ENCODE measurements around the gene IGSF9.
A peak's percentile ranks its signal among the peaks of the same experiment; 100 is the strongest.

The IGSF9 gene, protein sequence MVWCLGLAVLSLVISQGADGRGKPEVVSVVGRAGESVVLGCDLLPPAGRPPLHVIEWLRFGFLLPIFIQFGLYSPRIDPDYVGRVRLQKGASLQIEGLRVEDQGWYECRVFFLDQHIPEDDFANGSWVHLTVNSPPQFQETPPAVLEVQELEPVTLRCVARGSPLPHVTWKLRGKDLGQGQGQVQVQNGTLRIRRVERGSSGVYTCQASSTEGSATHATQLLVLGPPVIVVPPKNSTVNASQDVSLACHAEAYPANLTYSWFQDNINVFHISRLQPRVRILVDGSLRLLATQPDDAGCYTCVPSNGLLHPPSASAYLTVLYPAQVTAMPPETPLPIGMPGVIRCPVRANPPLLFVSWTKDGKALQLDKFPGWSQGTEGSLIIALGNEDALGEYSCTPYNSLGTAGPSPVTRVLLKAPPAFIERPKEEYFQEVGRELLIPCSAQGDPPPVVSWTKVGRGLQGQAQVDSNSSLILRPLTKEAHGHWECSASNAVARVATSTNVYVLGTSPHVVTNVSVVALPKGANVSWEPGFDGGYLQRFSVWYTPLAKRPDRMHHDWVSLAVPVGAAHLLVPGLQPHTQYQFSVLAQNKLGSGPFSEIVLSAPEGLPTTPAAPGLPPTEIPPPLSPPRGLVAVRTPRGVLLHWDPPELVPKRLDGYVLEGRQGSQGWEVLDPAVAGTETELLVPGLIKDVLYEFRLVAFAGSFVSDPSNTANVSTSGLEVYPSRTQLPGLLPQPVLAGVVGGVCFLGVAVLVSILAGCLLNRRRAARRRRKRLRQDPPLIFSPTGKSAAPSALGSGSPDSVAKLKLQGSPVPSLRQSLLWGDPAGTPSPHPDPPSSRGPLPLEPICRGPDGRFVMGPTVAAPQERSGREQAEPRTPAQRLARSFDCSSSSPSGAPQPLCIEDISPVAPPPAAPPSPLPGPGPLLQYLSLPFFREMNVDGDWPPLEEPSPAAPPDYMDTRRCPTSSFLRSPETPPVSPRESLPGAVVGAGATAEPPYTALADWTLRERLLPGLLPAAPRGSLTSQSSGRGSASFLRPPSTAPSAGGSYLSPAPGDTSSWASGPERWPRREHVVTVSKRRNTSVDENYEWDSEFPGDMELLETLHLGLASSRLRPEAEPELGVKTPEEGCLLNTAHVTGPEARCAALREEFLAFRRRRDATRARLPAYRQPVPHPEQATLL

DNA sequence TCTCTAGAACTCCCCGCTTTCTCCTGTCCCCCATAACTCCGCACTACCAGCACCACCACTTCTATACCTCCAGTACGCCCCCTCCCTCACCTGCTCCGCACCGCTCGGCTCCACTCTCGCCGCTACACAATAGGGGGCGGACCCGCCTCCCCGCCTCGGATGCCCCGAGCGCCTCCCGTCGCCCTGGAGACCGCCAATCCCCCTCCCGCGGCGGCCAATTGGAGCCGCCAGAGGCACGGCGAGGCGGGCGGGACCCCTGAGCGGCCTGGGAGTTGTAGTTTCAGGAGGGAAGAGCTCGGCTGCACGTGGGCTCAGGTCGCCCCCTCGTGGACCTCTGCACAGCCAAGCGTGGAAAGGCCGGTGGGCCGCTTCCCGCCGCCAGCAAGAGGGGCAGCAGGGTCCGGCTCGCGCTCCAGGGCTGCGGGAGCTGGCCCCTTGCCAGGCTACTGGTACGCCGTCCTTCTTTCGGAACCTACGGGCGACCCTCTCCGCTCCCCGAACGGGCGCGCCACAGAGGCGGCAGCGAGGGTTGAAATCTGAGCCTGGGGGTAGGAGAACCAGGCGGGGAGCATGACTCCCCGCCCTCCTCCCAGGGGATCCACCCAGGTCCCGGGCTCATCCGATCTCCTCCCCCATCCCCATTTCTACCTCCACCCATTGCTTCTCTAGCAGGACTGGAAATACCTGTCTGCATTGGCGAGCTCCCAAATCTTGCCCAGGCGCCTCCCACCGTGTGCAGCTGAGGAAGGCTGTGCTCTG is at the start of gene IGSF9:
TSS of gene IGSF9 (minus strand) at position 131 of the 759 bp plus-strand sequence. CDS start 2,159 bp downstream, outside the sequence.
- DNase-seq (ENCODE audit: low spot score) = peak; percentile 80

DNA sequence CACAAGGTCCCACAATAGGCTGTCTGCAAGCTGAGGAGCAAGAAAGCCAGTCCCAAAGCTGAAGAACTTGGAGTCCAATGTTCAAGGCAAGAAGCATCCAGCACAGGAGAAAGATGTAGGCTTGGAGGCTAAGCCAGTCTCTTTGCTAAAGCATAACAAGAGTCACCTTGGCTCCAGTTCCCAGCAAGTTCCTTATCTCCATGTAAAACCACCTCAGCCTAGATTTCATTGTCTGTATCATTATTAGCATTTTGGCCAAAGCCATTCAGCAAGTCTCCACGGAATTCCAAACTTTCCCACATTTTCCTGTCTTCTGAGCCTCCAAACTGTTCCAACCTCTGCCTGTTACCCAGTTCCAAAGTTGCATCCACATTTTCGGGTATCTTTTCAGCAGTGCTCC is 49.5 kb upstream of the IGSF9 start:
- DNase-seq (ENCODE audit: low spot score) = no peak

DNA sequence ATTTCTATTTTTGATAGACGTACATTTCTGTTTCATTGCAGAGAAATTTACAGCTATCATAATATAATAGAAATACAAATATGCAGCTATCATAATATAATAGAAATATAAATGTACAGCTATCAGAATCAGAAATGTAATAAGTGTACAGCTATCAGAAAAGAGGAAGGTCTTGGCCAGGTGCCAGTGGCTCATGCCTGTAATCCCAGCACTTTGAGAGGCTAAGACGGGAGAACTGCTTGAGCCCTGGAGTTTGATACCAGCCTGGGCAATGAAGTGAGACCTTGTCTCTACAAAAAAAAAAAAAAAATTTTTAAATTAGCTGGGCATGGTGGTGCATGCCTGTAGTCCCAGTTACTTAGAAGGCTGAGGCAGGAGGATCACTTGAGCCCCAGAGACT is 48.5 kb upstream of the IGSF9 start:
- no peak for DNase-seq (ENCODE audit: low spot score)

DNA sequence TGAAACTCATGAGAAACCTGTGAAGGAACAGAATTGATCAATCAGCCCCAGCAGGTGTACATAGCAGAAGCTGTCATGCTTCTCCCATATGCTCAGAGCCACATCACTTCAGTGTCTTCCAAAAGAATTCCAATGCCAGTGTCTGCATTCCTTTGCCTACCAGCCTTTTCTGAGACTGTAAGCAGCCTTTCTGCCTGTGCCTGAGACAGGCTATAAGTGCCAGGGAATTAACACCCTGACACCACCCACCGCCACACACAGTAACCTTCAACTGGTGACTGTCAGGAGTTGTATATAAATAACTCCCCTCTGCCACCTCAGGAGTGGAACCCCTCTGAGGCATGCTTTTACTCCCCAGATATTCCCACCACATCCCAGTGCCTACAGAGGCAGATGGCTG is 46.7 kb upstream of the IGSF9 start:
- no peak for DNase-seq (ENCODE audit: low spot score)

DNA sequence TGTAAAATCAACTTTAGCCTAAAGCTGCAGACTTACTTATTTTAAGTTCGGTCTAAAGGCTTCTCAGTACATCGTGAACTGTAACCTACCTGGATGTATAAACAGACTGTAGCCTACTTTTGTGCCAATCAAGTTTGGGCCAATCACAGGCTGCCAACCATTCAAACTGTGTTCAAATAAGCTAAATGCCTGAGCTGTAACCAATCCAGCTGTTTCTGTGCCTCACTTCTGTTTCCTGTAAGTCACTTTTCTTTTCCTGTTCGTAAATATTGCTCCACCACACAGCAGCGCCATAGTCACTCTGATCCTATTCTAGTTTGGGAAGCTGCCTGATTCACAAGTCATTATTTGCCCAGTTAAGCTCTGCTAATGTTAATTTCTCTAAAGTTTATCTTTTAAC is 46.1 kb upstream of the IGSF9 start:
- no peak for DNase-seq (ENCODE audit: low spot score)

DNA sequence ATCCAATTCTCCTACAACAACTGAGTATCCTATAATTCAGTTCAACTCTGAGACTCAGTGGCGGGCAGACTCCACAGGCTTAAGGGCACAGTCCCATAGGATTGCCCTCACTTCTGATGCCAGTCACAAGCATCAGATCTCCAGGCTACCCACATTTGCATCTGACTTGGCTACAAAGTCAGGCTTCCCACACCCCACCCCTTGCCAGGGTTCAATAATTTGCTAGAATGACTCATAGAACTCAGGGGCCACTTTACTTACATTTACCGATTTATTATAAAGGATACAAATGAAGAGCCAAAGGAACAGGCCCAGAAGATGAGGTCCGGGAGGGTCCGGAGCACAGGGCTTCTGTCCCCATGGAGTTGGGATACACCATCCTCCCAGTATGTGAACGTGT is 44.6 kb upstream of the IGSF9 start:
- no peak for DNase-seq (ENCODE audit: low spot score)

DNA sequence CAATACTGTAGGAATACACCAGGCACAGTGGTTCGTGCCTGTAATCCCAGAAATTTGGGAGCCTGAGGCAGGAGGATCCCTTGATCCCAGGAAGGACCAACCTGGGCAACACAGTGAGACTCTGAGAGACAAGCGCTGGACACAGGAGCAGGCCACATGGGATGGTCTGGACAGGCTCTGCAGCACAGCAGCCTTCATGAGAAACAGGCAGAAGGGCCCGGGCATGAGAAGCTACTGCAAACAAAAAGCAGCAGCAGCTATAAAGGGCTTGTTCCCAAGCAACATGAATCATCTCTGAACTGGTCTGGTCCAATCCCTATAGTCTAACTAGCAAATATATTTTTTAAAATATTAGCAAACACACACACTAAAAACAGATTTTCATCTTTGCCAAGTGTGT is 44.2 kb upstream of the IGSF9 start:
- no peak for DNase-seq (ENCODE audit: low spot score)

DNA sequence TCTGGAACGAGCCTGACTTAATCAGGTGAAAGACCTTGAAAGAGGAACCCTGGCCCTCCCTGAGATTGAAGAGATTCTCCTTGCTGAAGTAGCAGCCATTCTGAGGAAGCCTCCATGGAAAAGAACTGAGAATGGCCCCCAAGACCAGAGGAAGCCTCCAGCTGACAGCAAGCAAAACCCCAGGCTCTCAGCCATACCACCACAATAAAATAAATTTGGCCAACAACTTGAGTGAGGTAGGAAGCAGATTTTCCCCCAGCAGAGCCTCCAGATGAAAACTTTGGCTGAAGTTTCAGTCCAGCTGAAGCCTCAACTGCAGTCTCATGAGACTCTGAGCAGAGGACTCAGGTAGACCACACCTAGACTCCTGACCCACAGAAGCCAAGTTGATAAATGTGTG is 42.6 kb upstream of the IGSF9 start:
- no peak for DNase-seq (ENCODE audit: low spot score)

DNA sequence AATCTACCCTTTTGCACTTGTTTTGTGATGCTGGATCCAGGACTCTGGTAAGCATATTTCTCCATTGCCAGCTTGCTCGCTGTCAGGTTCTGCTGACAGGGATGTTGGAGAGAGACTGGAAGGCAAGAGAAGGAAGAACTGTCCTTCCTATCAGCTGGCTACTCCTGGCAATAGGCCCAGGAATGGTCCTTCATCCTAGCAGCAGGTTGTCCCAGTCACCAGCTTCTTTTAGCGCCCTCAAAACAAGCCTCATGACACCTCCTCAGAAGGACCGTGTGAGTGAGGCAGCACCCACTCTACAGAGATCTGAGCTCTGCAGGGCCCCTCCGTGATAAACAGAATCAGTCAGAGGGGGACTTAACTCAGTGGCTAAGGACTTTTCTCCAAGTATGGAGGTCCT is 41.8 kb upstream of the IGSF9 start:
- no peak for DNase-seq (ENCODE audit: low spot score)

DNA sequence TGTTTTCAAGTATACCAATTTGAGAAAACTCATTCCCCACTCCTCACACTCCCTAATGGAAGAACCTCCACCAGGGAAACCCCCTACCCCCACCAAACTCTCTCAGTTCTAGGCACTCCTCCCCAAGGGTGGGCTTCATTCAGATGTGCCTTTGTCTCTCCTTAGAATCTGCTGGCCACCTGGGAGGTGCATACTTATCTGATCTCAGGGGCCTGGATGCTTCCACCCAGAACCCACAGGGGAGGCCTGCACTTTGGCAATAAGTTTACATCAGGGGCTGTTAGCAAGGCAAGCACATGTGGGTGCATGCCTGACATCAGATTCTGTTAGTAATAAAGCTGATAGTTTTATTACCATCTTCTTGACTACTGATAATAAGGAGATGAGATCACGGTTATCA is 41.1 kb upstream of the IGSF9 start:
- DNase-seq (ENCODE audit: low spot score) = no peak

DNA sequence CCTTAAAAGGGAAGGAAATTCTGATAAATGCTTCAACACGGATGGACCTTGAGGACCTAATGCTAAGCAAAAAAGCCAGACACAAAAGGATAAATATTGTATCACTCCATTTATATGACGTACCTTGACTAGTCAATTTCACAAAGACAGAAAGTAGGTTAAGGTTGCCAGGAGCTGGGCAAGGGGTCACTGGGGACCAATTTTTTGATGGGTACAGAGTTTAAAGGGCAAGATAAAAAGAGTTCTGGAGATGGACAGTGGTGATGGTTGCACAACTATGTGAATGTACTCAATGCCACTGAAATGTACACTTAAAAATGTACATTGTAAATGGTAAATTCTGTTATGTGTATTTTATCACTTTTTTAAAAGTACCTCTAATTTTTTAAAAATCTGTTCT is 40.7 kb upstream of the IGSF9 start:
- DNase-seq (ENCODE audit: low spot score) = no peak

DNA sequence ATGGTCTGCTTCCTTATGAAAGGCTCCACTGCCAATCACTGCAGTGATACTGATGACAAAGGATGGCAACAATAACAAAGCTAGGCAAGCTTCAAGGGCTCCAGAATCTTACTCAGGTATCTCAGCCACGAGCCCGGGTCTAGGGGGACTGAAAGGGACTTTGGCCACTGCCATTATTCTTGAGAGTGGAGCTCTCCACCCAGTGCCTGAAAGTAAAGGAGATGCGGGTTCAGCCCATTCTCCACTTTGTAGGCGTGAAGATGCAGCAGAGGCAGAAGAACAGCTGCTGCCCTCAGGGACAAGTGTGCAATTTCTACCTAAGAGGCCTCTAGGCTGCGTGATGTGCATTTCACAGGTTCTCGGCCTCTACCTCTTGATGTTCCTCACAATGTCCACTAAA is 40.1 kb upstream of the IGSF9 start:
- DNase-seq (ENCODE audit: low spot score) = no peak

DNA sequence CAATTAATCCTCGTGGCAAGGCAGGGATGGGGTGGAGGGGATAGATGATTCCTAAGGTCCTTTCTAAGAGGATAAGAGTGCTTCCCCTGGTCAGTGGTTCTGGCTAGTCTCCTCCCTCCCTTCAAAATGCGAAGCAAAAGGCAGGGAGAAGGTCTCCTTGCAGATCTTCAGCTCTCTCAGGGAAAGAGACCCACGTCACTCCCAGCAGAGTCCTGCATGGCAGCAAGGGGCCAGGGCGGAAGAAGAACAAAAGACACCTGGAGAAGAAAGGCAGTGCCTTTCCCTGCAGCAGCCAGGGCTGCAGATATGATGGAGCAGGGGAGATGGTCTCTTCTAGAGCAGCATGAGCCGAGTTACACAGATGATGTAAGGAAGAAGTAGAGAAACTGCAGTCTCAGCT is 38.3 kb upstream of the IGSF9 start:
- DNase-seq (ENCODE audit: low spot score) = no peak

DNA sequence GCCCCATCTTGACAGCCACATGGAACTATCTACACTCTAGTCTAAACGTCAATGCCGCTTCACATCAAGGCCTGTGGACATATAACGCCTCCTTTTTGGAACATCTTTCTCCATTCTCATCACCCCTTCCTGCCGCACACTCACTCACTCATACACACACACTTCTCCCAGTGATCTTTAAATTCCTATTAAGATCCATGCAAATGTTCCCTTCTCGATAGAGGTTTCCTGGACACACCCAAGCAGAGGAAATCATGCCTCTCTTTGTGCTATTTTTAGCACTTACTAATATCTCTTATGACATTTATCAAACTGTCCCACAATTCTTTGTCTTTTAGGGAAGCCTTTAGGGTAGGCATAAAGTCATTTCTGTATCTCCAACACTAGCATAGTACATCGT is 36.9 kb upstream of the IGSF9 start:
- no peak for DNase-seq (ENCODE audit: low spot score)

DNA sequence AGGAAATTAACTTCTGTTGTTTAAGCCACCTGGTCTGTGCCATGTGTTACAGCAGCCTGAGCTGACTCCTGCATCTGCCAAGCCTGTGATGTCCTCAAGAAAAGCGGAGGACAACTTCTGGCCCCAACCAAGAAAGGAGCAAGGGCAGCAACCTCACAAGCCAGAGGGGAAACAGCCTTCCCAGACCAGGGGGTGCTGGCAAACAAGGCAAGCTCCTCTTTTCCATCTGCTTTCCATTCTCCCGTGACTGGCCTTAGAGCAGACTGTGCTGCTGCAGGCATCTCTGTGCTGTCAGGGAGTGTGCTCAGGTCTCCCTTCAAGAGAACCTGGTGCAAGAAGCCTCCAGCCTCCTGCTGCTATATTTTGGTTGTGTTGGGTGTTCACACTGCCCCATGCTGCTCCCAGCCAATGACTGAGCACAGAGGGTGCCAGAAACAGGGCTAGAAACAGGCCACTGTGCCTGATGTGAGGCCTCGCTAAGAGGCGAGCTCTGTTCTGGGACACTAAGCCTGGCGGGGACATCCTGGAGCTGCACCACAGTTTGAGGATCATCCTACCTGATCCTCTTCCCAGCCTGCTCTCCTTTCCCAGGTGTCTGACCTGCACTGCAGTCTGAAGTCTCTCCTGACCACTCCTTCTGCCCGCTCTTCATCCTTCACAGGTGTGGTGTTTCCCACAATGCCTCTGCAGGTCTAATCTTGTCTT is 36.1 kb upstream of the IGSF9 start:
- no peak for DNase-seq (ENCODE audit: low spot score)

DNA sequence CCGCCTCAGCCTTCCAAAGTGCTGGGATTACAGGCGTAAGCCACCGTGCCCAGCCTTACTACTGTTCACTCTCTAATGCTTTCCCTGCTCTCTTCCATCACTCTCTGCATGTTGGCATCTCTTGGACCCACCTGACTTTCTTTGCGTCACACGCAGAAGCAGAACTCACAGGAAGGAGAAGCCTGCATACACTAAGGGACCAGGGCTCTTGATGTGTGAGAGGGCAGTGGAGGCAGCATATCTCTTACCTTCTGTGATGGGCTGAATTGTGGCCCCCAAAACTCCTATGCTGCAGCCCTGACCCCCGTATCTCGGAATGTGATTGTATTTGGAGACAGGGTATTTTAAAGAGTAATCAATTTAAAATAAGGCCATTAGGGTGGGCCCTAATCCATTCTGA is 35.4 kb upstream of the IGSF9 start:
- DNase-seq (ENCODE audit: low spot score) = no peak

DNA sequence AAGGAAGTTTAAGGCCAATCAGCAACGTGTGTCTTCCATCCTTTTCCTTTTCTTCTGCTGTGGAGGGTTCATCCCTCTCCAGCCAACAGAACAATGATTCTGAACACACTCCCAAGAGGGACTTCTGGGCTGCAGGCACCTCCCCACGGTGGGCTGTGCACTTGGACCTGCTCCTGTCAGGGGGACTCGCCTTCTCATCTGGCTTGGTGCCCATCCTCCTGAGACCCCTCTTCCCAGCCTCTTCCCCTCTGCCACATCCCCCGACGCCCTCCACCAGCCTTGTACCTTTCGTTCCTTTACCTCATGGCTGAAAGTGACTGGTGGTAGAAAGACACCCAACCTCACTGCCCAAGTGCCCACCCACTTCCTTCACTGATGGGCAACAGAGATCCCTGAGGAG is 34.7 kb upstream of the IGSF9 start:
- DNase-seq (ENCODE audit: low spot score) = no peak

DNA sequence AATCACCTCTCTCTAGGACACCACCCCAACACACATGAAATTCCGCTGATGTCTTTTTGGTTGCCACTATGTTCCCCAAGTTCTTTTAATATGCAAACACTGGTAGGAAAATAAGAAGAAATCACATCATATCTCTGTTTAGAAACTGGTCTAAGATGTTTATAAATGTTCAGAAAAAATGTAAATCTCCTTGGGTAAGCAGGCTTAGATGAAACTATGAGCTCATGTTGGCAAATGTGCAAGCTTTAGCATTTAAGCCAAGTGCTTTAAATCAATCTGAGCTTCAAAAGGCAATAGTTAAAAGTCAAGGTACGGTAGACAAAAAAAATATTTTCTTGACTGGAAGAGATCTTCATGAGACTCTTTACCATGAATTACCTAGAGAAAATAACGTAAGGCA is 33.8 kb upstream of the IGSF9 start:
- DNase-seq (ENCODE audit: low spot score) = no peak

DNA sequence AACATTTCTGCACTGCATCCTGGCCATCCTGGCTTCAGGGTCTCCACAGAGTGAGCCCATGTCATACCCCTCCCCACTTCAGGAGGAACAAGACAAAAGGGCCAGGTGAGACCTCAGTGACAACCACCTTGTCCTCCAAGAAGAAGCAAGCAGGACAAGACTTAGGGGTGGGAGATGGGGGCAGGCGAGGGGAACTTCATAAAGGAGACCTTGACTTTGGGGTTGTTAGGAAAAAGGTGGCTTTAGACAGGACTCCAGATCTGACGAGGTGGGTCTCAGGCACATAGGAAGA is 32.6 kb upstream of the IGSF9 start:
- DNase-seq (ENCODE audit: low spot score) = no peak

DNA sequence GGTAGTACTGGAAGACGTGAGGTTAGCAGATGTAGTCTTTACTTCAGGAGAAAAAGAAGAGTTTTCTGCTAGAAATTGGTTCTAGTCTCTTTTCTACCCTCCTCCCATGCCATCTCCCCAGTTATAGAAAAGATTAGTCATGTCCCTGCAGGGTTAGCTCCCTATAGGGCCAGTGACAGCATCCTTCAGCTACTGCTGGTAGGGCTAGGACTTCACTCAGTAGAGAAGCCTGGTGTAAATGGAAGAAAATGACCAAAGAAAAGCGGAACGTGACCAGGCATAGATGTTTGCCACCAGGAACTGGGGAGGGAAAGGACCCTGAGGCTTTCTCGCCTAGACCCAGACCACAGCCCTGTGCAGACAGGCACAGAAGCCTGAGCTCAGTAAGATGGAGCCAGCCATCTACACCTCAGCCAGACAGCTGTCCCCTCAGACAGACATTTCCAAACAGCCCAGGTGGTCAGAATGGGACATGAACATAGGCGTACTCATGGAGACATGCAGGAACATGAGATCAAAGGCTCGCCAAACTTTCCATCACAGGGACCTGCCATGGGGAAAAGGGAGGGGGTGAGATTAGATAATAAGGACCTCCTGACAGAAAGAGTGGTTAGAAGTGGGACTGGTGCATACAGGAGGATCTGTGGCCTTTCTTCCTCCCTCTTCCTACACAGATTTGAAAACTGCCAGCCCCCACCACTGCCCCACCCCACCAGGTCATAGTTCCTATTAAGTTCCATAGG is 32.1 kb upstream of the IGSF9 start:
- no peak for DNase-seq (ENCODE audit: low spot score)

Data from SW480 (cell line).